Fibroblast of lung (primary cell): Measurements from ENCODE around the gene TXNDC5.

Experiments used
- EZH2 ChIP-seq: IDR thresholded peaks from 2 replicates; pipeline ENCODE4 v1.5.1; 2012; ENCODE audit warnings: low read length, control low read depth, mild to moderate bottlenecking; ENCODE audit errors: missing control alignments
- TF ChIP-seq, protein P1 (sequence below), 2 donors: IDR thresholded peaks in 1 of 2; conservative IDR thresholded peaks in 1 of 2; 1 replicate in 1 of 2; 2 replicates in 1 of 2; pipeline ENCODE4 v1.5.1; 2011 to 2012; ENCODE audit warnings: low read length in 2 of 2, control low read depth in 1 of 2, inconsistent platforms in 1 of 2, low read depth in 1 of 2, mild to moderate bottlenecking in 1 of 2

DNA sequence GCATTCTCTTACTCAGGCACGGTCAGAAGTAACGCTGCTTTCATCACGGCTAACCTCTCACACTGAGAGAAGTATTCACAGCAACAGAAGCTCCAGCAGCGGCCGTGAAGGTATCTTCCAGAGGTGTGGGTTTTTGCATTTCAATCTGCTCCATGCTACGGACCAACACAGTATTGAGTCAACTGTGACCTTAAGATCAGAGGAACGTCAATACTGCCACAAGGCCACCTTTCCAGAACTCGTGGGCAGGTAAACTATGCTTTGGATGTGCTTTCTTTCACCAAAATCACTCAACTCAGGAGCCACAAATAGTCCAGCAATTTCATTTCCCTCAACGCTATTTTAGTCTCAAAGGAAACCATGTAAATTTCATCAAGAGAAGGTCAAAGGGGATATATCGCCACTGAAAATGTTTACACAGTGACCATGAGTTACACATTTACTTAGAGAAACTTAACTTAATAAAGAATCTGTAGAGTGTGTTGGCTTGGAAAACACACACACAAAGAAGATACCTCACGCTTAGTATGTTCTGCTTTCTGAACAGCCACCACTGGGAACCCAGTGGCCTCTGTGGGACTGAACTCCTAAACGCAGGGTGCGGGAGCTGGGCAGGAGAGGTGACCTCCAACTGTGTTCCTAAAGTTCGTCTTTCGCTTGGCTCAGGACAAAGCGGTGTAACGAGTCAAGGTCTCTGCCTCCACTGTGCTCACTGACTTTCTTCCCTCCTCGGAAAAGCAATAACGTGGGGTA, 27.9 kb downstream of the TXNDC5 start:
- TF ChIP-seq, protein P1, sequence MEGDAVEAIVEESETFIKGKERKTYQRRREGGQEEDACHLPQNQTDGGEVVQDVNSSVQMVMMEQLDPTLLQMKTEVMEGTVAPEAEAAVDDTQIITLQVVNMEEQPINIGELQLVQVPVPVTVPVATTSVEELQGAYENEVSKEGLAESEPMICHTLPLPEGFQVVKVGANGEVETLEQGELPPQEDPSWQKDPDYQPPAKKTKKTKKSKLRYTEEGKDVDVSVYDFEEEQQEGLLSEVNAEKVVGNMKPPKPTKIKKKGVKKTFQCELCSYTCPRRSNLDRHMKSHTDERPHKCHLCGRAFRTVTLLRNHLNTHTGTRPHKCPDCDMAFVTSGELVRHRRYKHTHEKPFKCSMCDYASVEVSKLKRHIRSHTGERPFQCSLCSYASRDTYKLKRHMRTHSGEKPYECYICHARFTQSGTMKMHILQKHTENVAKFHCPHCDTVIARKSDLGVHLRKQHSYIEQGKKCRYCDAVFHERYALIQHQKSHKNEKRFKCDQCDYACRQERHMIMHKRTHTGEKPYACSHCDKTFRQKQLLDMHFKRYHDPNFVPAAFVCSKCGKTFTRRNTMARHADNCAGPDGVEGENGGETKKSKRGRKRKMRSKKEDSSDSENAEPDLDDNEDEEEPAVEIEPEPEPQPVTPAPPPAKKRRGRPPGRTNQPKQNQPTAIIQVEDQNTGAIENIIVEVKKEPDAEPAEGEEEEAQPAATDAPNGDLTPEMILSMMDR (conservative IDR thresholded peaks at IDR 0.05 in 1 of 2, IDR thresholded peaks at IDR 0.05 in 1 of 2; ENCODE audit: low read depth in 1 of 2, low read length in 2 of 2) = no peak
- no peak for TF ChIP-seq EZH2
